GM12878 (cell line): Measurements from ENCODE around the gene CNTNAP2. TPM values are rescaled to one million over a fixed set of nuclear protein-coding genes. Genes with fewer than 3 reads are reported as not detected.

ENCODE experiments used
- ATAC-seq: fragments of 200-7000 bp; cut with Tn5 transposase; 3 replicates; pipeline ENCODE4 v1.9.1; 2020; ENCODE audit warnings: mild to moderate bottlenecking, moderate library complexity
- BruUV-seq: library from RNA; stranded (reverse); fragments of 400-500 nt; replicated peaks from 2 replicates; lab custom pipeline; 2021; lab: Mats Ljungman, UMichigan
- CTCF ChIA-PET: fragments of 300-600 bp; sonication (Branson Sonifier 250); formaldehyde crosslinking; extraction: SDS; loops from one replicate; lab custom pipeline; 2021; ENCODE audit warnings: inconsistent platforms; lab: Yijun Ruan, JAX
- POLR2A ChIA-PET: fragments of 350-600 bp; formaldehyde crosslinking; extraction: SDS; loops from one replicate; lab custom pipeline; 2021; ENCODE audit warnings: inconsistent platforms; lab: Charles Lee
- RAD21 ChIA-PET: fragments of 300-600 bp; sonication (Branson Sonifier 250); formaldehyde crosslinking; loops from one replicate; lab custom pipeline; 2023; ENCODE audit warnings: antibody characterized with exemption; ENCODE audit not compliant: unreplicated experiment; lab: Charles Lee
- SMC1A ChIA-PET: fragments of 300-600 bp; sonication (Branson Sonifier 250); formaldehyde crosslinking; loops from one replicate; lab custom pipeline; 2023; ENCODE audit not compliant: unreplicated experiment, uncharacterized antibody; lab: Charles Lee
- DNase-seq: peaks from one replicate; pipeline ENCODE4 v3.0.0-alpha.2; 2011; ENCODE audit warnings: low read depth, low spot score
- FAIRE-seq: peaks from 3 replicates; lab custom pipeline; 2011; peaks lifted over from hg19 to GRCh38; lab: Jason Lieb, UNC
- H2AFZ ChIP-seq: 2 replicates; pipeline ENCODE4 v1.6.0; 2011; ENCODE audit warnings: low read depth, low read length, control low read depth; ENCODE audit not compliant: control insufficient read depth
- H3K27ac ChIP-seq: 2 replicates; pipeline ENCODE4 v1.5.1; 2011; ENCODE audit warnings: control low read depth; ENCODE audit not compliant: control insufficient read depth, insufficient read depth
- H3K27me3 ChIP-seq, 2 experiments: replicated peaks in 1 of 2; 2 replicates each; pipeline versions ENCODE4 v1.6.0 to v1.6.1; 2011; ENCODE audit warnings: low read length in 1 of 2; ENCODE audit not compliant: control insufficient read depth in 2 of 2, insufficient read depth in 2 of 2
- H3K36me3 ChIP-seq, 2 experiments: 2 replicates each; pipeline ENCODE4 v1.5.1; 2011; ENCODE audit warnings: low read length in 1 of 2; ENCODE audit not compliant: control insufficient read depth in 2 of 2, insufficient read depth in 2 of 2
- H3K4me1 ChIP-seq: 2 replicates; pipeline ENCODE4 v1.6.1; 2011; ENCODE audit warnings: mild to moderate bottlenecking, low read length, moderate library complexity, mixed read lengths; ENCODE audit not compliant: control insufficient read depth, insufficient read depth
- H3K4me2 ChIP-seq: 2 replicates; pipeline ENCODE4 v1.6.0; 2011; ENCODE audit warnings: control low read depth; ENCODE audit not compliant: control insufficient read depth, insufficient read depth
- H3K4me3 ChIP-seq: fragments of 200-600 bp; sonication (generic); 2 replicates; pipeline ENCODE4 v1.5.1; 2016
- H3K79me2 ChIP-seq: 2 replicates; pipeline ENCODE4 v1.6.0; 2011; ENCODE audit warnings: low read length; ENCODE audit not compliant: control insufficient read depth, insufficient read depth
- H3K9ac ChIP-seq: 2 replicates; pipeline ENCODE4 v1.8.0; 2011; ENCODE audit warnings: low read length, control low read depth, mixed read lengths; ENCODE audit not compliant: control insufficient read depth, insufficient read depth
- H3K9me3 ChIP-seq: replicated peaks from 3 replicates; pipeline ENCODE4 v1.5.1; 2011; ENCODE audit warnings: mild to moderate bottlenecking, low read length; ENCODE audit not compliant: control insufficient read depth, insufficient read depth
- H4K20me1 ChIP-seq: 2 replicates; pipeline ENCODE4 v1.6.0; 2011; ENCODE audit not compliant: control insufficient read depth, insufficient read depth
- CTCF ChIP-seq, 3 experiments: IDR thresholded peaks in 2 of 3; conservative IDR thresholded peaks in 1 of 3; 2 replicates each; pipeline ENCODE4 v1.5.1; 2011; ENCODE audit warnings: low read depth in 3 of 3, low read length in 3 of 3, mild to moderate bottlenecking in 3 of 3, control low read depth in 2 of 3, moderate library complexity in 2 of 3, inconsistent platforms in 1 of 3, mixed read lengths in 1 of 3; ENCODE audit not compliant: control insufficient read depth in 2 of 3, insufficient read depth in 1 of 3; ENCODE audit errors: extremely low read depth in 1 of 3
- E4F1 ChIP-seq: fragments of 450-650 bp; IDR thresholded peaks from 2 replicates; pipeline ENCODE4 v1.6.1; 2018; ENCODE audit warnings: borderline replicate concordance, mild to moderate bottlenecking; ENCODE audit not compliant: partially characterized antibody
- NFXL1 ChIP-seq: fragments of 450-650 bp; IDR thresholded peaks from 2 replicates; pipeline ENCODE4 v1.6.1; 2017; ENCODE audit warnings: antibody characterized with exemption, mild to moderate bottlenecking, borderline replicate concordance
- POU2F2 ChIP-seq: IDR thresholded peaks from 3 replicates; pipeline ENCODE4 v1.6.1; 2011; ENCODE audit warnings: low read depth, mild to moderate bottlenecking, low read length, borderline replicate concordance
- WGBS: methylation state at CpG from one replicate; pipeline ENCODE4 v1.1.6; 2016; ENCODE audit warnings: low lambda C conversion rate; ENCODE audit not compliant: insufficient replicate concordance, insufficient coverage; ENCODE audit errors: missing lambda C conversion rate; 5-methylcytosine and 5-hydroxymethylcytosine counted together
- in situ Hi-C: fragments of 300-500 bp; cut with MboI; formaldehyde crosslinking; loops from 9 replicates; pipeline ENCODE4 v1.14.3; 2018; ENCODE audit warnings: mixed read lengths
- intact Hi-C: fragments of 100-400 bp; cut with micrococcal nuclease; formaldehyde crosslinking; loops from one replicate; pipeline ENCODE4 v1.14.2; 2022; ENCODE audit not compliant: unreplicated experiment
- polyA plus RNA-seq, 11 experiments: library from polyadenylated mRNA; depleted of rRNA in 4 of 11; unstranded in 6 of 11; stranded (reverse) in 5 of 11; fragments of >200 nt; fragmentation: Nextera tagmentation in 4 of 11; fragmentation: Illumina TruSeq in 1 of 11; extraction: Ambion mirVana in 4 of 11; extraction: Trizol in 1 of 11; gene quantifications; 1 replicate in 1 of 11; 2 replicates in 10 of 11; pipeline versions ENCODE4 v1.2.1 to v1.2.3, GENCODE V29; 2011 to 2016; ENCODE audit warnings: inconsistent platforms in 2 of 11, missing spikeins in 2 of 11, low read depth in 1 of 11
- total RNA-seq, 4 experiments: library from RNA; depleted of rRNA in 3 of 4; stranded (reverse); fragments of >200 nt in 3 of 4; fragmentation: Illumina TruSeq in 1 of 4; extraction: Trizol in 1 of 4; gene quantifications; 2 replicates each; pipeline versions ENCODE4 v1.2.1 to v1.2.3, GENCODE V29; 2013 to 2021

The CNTNAP2 gene
- total and polyA plus RNA-seq, 10 of the 15 experiments (the other 5 are each of a cell fraction or from before 2014, with no cell fraction given), result 0.03 to 0.08 (median 0.03) TPM; not detected in 7

- ChIA-PET POLR2A (no interaction called here), SMC1A (no interaction called here), CTCF (no interaction called here), RAD21 (no interaction called here)
- no peak overlapping the region for H3K27ac ChIP-seq
- H2AFZ ChIP-seq, result no peak overlapping the region
- H3K4me3 ChIP-seq, result no peak overlapping the region
- H3K9me3 ChIP-seq, result no peaks in the 10 kb centered on the region
- H3K4me1 ChIP-seq, result no peaks in the 10 kb centered on the region
- ATAC-seq, result no peak
- no peaks in the 10 kb centered on the region for H3K36me3 ChIP-seq
- no peaks in the 10 kb centered on the region for H3K79me2 ChIP-seq
- BruUV-seq, result no TSS peak
- intact Hi-C loops, result no loop called here
- H3K9ac ChIP-seq, result no peak overlapping the region
- H4K20me1 ChIP-seq, result no peaks in the 10 kb centered on the region
- TF ChIP-seq POU2F2 (no peak), CTCF (IDR thresholded peaks at IDR 0.05 in 2 of 3, conservative IDR thresholded peaks at IDR 0.05 in 1 of 3; ENCODE audit: control insufficient read depth in 2 of 3, extremely low read depth in 1 of 3, insufficient read depth in 1 of 3, low read depth in 3 of 3, low read length in 3 of 3) (no peak), E4F1 (no peak), NFXL1 (no peak)
- FAIRE-seq, result no peak
- in situ Hi-C loops, result no loop called here
- H3K27me3 ChIP-seq, result no peaks in the 10 kb centered on the region
- no peak for DNase-seq
- no peak overlapping the region for H3K4me2 ChIP-seq
- 11% methylated on average over 3 of the region's 3 CpGs for WGBS
These were observed 2056.8 kb downstream of the CNTNAP2 start for GRCh38 chr7:148173369-148173768.
